Measurements from ENCODE around the gene LRRC41. TPM values are rescaled to one million over a fixed set of nuclear protein-coding genes. Genes with fewer than 3 reads are reported as not detected.

Gene LRRC41
- total and polyA plus RNA-seq, 2 experiments from 2014 or later = 20.1 to 69.4 TPM

DNA sequence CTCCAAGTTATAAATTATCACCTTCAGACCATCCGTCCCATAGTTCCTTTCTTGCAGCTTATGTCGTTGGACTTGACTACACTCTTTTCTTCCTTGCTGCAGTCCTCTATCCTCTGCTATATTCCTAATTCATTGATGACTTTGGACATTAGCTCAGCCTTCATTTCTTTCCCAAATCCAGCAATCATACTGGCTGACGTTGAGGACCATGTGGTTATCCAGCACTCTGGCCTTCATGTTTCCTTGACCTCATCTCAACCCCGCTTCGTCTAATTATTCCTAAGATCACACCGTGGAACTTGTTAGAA is 28.4 kb downstream of the LRRC41 start:
- Histone ChIP-seq H3K9me2 (ENCODE audit: insufficient read depth) (no peaks in the 10 kb centered on the region), H3K36me3 (ENCODE audit: insufficient read depth) (peaks cover 69% of the 10 kb centered on the region), H3K27ac (ENCODE audit: low read depth) (no peak overlapping the region), H3K4me3 (no peak overlapping the region), H3K4me2 (no peak overlapping the region), H3F3A (replicated peaks; ENCODE audit: low read depth) (0 out of 2 replicates have a peak, but pooled peaks cover 14% of the 10 kb centered on the region), H2AFZ (no peak overlapping the region), H3K27me3 (ENCODE audit: insufficient read depth) (no peaks in the 10 kb centered on the region), H3K4me1 (ENCODE audit: insufficient read depth) (no peaks in the 10 kb centered on the region), H3K79me2 (replicated peaks; ENCODE audit: insufficient read depth) (no peaks in the 10 kb centered on the region), H4K20me1 (replicated peaks; ENCODE audit: insufficient read depth) (no peaks in the 10 kb centered on the region; the same call in 1 of the 2 replicates)
- ATAC-seq (no peak), DNase-seq (ENCODE audit: low spot score) (no peak)
- Mint-ChIP-seq H3K36me3 (ENCODE audit: low read depth) (peaks cover 88% of the 10 kb centered on the region), H3K27me3 (ENCODE audit: insufficient read depth, low read depth, poor library complexity) (peaks cover 5% of the 10 kb centered on the region), H3K9me3 (no peaks in the 10 kb centered on the region), H3K4me3 (no peak overlapping the region), H3K27ac (no peak overlapping the region), H3K4me1 (no peaks in the 10 kb centered on the region; the same call in 1 of the 3 replicates)
- TF ChIP-seq CREB1 (CRISPR knock-in tag; IDR thresholded peaks at IDR 0.05; ENCODE audit: low read depth) = no peak
- TF ChIP-seq STAT1 (IDR thresholded peaks at IDR 0.05; ENCODE audit: unreplicated experiment) = no peak
- TF ChIP-seq ZNF114 (CRISPR knock-in tag; IDR thresholded peaks at IDR 0.05) = no peak
- TF ChIP-seq REST (IDR thresholded peaks at IDR 0.05; ENCODE audit: unreplicated experiment) = no peak
- TF ChIP-seq, protein P1, sequence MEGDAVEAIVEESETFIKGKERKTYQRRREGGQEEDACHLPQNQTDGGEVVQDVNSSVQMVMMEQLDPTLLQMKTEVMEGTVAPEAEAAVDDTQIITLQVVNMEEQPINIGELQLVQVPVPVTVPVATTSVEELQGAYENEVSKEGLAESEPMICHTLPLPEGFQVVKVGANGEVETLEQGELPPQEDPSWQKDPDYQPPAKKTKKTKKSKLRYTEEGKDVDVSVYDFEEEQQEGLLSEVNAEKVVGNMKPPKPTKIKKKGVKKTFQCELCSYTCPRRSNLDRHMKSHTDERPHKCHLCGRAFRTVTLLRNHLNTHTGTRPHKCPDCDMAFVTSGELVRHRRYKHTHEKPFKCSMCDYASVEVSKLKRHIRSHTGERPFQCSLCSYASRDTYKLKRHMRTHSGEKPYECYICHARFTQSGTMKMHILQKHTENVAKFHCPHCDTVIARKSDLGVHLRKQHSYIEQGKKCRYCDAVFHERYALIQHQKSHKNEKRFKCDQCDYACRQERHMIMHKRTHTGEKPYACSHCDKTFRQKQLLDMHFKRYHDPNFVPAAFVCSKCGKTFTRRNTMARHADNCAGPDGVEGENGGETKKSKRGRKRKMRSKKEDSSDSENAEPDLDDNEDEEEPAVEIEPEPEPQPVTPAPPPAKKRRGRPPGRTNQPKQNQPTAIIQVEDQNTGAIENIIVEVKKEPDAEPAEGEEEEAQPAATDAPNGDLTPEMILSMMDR (conservative IDR thresholded peaks at IDR 0.05; ENCODE audit: low read depth in 2 of 2) = no peak
- TF ChIP-seq POLR2AphosphoS5 (IDR thresholded peaks at IDR 0.05; ENCODE audit: low read depth) = no peak
- TF ChIP-seq ZNF331 (CRISPR knock-in tag; IDR thresholded peaks at IDR 0.05; ENCODE audit: low read depth) = no peak
- TF ChIP-seq, protein P2, sequence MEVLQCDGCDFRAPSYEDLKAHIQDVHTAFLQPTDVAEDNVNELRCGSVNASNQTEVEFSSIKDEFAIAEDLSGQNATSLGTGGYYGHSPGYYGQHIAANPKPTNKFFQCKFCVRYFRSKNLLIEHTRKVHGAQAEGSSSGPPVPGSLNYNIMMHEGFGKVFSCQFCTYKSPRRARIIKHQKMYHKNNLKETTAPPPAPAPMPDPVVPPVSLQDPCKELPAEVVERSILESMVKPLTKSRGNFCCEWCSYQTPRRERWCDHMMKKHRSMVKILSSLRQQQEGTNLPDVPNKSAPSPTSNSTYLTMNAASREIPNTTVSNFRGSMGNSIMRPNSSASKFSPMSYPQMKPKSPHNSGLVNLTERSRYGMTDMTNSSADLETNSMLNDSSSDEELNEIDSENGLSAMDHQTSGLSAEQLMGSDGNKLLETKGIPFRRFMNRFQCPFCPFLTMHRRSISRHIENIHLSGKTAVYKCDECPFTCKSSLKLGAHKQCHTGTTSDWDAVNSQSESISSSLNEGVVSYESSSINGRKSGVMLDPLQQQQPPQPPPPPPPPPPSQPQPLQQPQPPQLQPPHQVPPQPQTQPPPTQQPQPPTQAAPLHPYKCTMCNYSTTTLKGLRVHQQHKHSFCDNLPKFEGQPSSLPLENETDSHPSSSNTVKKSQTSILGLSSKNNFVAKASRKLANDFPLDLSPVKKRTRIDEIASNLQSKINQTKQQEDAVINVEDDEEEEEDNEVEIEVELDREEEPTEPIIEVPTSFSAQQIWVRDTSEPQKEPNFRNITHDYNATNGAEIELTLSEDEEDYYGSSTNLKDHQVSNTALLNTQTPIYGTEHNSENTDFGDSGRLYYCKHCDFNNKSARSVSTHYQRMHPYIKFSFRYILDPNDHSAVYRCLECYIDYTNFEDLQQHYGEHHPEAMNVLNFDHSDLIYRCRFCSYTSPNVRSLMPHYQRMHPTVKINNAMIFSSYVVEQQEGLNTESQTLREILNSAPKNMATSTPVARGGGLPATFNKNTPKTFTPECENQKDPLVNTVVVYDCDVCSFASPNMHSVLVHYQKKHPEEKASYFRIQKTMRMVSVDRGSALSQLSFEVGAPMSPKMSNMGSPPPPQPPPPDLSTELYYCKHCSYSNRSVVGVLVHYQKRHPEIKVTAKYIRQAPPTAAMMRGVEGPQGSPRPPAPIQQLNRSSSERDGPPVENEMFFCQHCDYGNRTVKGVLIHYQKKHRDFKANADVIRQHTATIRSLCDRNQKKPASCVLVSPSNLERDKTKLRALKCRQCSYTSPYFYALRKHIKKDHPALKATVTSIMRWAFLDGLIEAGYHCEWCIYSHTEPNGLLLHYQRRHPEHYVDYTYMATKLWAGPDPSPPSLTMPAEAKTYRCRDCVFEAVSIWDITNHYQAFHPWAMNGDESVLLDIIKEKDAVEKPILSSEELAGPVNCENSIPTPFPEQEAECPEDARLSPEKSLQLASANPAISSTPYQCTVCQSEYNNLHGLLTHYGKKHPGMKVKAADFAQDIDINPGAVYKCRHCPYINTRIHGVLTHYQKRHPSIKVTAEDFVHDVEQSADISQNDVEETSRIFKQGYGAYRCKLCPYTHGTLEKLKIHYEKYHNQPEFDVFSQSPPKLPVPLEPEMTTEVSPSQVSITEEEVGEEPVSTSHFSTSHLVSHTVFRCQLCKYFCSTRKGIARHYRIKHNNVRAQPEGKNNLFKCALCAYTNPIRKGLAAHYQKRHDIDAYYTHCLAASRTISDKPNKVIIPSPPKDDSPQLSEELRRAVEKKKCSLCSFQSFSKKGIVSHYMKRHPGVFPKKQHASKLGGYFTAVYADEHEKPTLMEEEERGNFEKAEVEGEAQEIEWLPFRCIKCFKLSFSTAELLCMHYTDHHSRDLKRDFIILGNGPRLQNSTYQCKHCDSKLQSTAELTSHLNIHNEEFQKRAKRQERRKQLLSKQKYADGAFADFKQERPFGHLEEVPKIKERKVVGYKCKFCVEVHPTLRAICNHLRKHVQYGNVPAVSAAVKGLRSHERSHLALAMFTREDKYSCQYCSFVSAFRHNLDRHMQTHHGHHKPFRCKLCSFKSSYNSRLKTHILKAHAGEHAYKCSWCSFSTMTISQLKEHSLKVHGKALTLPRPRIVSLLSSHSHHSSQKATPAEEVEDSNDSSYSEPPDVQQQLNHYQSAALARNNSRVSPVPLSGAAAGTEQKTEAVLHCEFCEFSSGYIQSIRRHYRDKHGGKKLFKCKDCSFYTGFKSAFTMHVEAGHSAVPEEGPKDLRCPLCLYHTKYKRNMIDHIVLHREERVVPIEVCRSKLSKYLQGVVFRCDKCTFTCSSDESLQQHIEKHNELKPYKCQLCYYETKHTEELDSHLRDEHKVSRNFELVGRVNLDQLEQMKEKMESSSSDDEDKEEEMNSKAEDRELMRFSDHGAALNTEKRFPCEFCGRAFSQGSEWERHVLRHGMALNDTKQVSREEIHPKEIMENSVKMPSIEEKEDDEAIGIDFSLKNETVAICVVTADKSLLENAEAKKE (CRISPR knock-in tag; IDR thresholded peaks at IDR 0.05) = no peak
- no peak for TF ChIP-seq EZH2 (IDR thresholded peaks at IDR 0.05; ENCODE audit: low read depth, unreplicated experiment)
- no peak for TF ChIP-seq JUNB (IDR thresholded peaks at IDR 0.05; ENCODE audit: unreplicated experiment)
- TF ChIP-seq ETS1 (IDR thresholded peaks at IDR 0.05) = no peak
- no peak for TF ChIP-seq NANOG (IDR thresholded peaks at IDR 0.05; ENCODE audit: borderline replicate concordance)
- TF ChIP-seq EZH2phosphoT487 (IDR thresholded peaks at IDR 0.05; ENCODE audit: unreplicated experiment) = no peak

Measured in GM23338 (cell line).